Activated CD8-positive, alpha-beta memory T cell treated with anti-CD3 and anti-CD28 coated beads, Interleukin-2, amount 50 U/mL, for 48 hours (primary cell): ENCODE measurements around the gene TWNK.

ENCODE experiments used
- DNase-seq: peaks from one replicate; pipeline ENCODE4 v3.0.0-alpha.2; 2020

Gene TWNK

GRCh38 chr10:100998183-100998990 lies 11.0 kb downstream of the TWNK start:
- DNase-seq: peak; percentile 84

GRCh38 chr10:100998991-100999741 lies 11.8 kb downstream of the TWNK start:
- DNase-seq: peak; percentile 92

GRCh38 chr10:100999742-101000126 lies 12.4 kb downstream of the TWNK start, which contains the start of gene LZTS2:
Gene LZTS2 (plus strand): TSS chr10:100999808. CDS start chr10:101002539, 2,731 bp downstream.
- no peak for DNase-seq

- no peak for DNase-seq
These were observed 13.0 kb downstream of the TWNK start for GRCh38 chr10:101000127-101000914.

- no peak for DNase-seq
These were observed 13.7 kb downstream of the TWNK start for GRCh38 chr10:101000915-101001658.

- no peak for DNase-seq
These were observed 14.3 kb downstream of the TWNK start for GRCh38 chr10:101001659-101002035.

GRCh38 chr10:101002456-101002855 lies 15.1 kb downstream of the TWNK start:
- no peak for DNase-seq

GRCh38 chr10:101003639-101004206 lies 16.4 kb downstream of the TWNK start:
- DNase-seq: no peak

GRCh38 chr10:101005361-101005760 lies 18.0 kb downstream of the TWNK start:
- DNase-seq: no peak

- DNase-seq: no peak
These were observed 18.7 kb downstream of the TWNK start for GRCh38 chr10:101005869-101006567.

- DNase-seq: no peak
These were observed 19.3 kb downstream of the TWNK start for GRCh38 chr10:101006593-101007098.

GRCh38 chr10:101007099-101007711 lies 19.9 kb downstream of the TWNK start:
- DNase-seq: no peak

GRCh38 chr10:101007915-101008822 lies 20.8 kb downstream of the TWNK start:
- DNase-seq: no peak

GRCh38 chr10:101008823-101009423 lies 21.6 kb downstream of the TWNK start:
- no peak for DNase-seq

GRCh38 chr10:101010329-101010728 lies 23.0 kb downstream of the TWNK start:
- DNase-seq: no peak

- no peak for DNase-seq
These were observed 24.4 kb downstream of the TWNK start for GRCh38 chr10:101011517-101012423.

- peak; percentile 89 for DNase-seq
These were observed 25.4 kb downstream of the TWNK start for GRCh38 chr10:101012525-101013364.
